22Rv1 (cell line): ENCODE measurements around the gene VWA8.
A peak's percentile ranks its signal among the peaks of the same experiment; 100 is the strongest.

Experiments
- H3K27ac ChIP-seq: fragments of 450-650 bp; 2 replicates; pipeline ENCODE4 v1.5.1; 2017
- ZFX ChIP-seq: fragments of 450-650 bp; IDR thresholded peaks from 2 replicates; pipeline ENCODE4 v1.6.1; 2017; ENCODE audit warnings: antibody characterized with exemption, borderline replicate concordance
- TF ChIP-seq, protein P1 (sequence below): fragments of 450-650 bp; IDR thresholded peaks from 2 replicates; pipeline ENCODE4 v1.5.1; 2017; ENCODE audit warnings: mild to moderate bottlenecking

Gene VWA8

DNA sequence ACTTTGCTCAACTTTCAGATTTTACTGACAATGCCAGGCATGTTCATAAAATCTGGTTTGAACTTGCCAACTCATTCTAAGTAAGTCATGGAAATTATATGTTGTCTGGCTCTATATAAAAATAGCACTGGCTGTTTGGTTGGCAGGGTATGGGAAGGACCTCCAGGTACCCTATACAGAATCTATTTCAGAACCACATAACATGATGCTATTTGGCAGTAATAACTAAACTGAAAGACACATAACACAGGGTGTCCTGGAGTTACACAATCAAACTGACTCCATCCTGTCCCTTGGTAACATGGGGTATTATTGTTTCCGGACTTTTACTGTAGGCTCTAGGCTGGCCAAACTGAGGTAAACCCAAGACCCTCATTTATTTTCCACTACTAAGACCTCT lies 254.8 kb downstream of the VWA8 start:
- H3K27ac ChIP-seq = no peak overlapping the region
- no peak for TF ChIP-seq ZFX
- TF ChIP-seq, protein P1, sequence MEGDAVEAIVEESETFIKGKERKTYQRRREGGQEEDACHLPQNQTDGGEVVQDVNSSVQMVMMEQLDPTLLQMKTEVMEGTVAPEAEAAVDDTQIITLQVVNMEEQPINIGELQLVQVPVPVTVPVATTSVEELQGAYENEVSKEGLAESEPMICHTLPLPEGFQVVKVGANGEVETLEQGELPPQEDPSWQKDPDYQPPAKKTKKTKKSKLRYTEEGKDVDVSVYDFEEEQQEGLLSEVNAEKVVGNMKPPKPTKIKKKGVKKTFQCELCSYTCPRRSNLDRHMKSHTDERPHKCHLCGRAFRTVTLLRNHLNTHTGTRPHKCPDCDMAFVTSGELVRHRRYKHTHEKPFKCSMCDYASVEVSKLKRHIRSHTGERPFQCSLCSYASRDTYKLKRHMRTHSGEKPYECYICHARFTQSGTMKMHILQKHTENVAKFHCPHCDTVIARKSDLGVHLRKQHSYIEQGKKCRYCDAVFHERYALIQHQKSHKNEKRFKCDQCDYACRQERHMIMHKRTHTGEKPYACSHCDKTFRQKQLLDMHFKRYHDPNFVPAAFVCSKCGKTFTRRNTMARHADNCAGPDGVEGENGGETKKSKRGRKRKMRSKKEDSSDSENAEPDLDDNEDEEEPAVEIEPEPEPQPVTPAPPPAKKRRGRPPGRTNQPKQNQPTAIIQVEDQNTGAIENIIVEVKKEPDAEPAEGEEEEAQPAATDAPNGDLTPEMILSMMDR = no peak

- H3K27ac ChIP-seq = no peak overlapping the region
- TF ChIP-seq, protein P1 = no peak
- no peak for TF ChIP-seq ZFX
These were observed 258.4 kb downstream of the VWA8 start for GRCh38 chr13:41702540-41702939.

DNA sequence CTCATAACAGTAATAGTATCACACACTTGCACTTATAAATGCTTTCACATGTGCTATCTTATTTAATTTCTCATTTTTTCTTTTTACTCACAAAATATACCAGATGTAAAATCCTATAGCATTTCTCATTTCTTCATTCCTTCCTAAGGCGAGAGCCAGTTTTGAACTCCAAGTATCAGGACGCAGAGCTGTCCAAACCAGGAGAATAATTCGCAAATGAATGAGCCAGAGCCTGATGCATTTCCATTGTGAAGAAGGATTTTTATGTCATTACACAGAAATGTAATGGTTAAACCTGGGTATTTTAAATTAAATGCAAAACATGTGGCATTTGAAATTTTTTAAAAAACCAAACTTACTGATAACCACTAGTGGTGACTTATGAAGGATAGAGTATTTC lies 259.2 kb downstream of the VWA8 start:
- H3K27ac ChIP-seq = no peak overlapping the region
- no peak for TF ChIP-seq ZFX
- TF ChIP-seq, protein P1 = no peak

DNA sequence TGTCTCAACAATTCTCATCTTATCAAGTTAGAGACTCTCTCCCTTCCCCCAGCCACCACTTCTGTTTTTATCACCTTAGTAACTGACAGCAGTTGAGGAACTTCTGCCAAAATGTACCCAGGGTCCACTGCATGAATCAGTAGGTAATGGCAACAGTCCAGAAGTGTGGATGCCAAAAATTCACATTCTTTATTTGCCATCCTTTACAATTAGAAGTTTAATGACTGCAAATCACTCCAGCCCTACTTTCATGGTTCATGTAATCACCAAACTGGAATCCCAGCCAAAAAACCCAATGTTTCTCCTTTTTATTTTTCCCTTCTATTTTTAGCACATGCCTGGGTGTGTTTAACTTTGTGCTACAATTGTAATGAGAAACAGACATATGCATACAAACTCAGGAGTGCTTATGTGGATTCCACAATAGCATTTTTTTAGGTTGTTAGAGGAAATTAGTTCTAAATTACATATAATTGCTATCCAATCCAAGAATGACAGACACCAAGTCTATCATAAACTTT lies 260.1 kb downstream of the VWA8 start:
- peak overlapping the region; percentile 38 for H3K27ac ChIP-seq
- TF ChIP-seq, protein P1 = no peak
- TF ChIP-seq ZFX = no peak

DNA sequence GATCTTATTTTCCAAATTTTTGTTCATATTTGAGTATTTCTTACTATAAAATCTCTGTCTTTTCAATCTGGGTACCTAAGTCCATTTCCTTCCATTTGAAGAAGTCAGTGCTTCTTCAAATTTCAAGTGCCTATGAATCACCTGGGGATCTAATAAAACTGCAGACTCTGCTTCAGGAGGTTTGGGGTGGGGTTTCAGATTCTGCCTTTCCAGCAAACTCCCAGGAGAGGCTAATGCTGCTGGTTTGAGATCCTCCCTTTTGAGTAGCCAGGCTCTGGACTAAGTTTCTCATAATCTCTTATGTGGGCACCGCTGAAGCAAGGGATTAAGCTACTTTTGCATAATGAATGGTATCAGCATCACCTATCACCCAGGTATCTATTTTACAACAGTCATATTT lies 261.1 kb downstream of the VWA8 start:
- no peak overlapping the region for H3K27ac ChIP-seq
- TF ChIP-seq, protein P1 = no peak
- no peak for TF ChIP-seq ZFX

DNA sequence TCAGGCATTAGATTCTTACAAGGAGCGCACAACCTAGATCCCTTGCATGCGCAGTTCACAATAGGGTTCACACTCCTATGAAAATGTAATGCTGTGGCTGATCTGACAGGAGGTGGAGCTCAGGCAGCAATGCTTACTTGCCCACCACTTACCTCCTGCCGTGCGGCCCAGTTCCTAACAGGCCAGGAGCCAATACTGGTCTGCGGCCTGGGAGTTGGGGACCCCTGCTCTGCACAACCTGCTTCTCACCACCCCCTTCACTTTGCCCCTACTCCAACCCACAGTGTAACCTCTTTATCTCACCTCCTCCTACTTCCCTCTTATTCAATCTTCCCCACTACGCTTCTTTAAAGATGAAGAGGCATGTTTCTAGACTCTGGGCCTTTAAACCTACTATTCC lies 263.3 kb downstream of the VWA8 start:
- H3K27ac ChIP-seq = no peak overlapping the region; the same call in 1 of the 2 replicates
- TF ChIP-seq ZFX = no peak
- TF ChIP-seq, protein P1 = no peak

GRCh38 chr13:41696163-41697003 lies 264.5 kb downstream of the VWA8 start:
- TF ChIP-seq, protein P1 = no peak
- TF ChIP-seq ZFX = no peak
- peak overlapping the region; percentile 50 for H3K27ac ChIP-seq
